DOHH2 (cell line): ENCODE results near the gene NKD1.

ENCODE experiments used
- CTCF ChIP-seq: fragments of 200-600 bp; sonication (generic); IDR thresholded peaks from one replicate; pipeline ENCODE4 v1.5.1; 2014; ENCODE audit warnings: antibody characterized with exemption, mild to moderate bottlenecking, low read depth, low read length; ENCODE audit not compliant: poor library complexity, severe bottlenecking
- EZH2phosphoT487 ChIP-seq: fragments of 200-600 bp; sonication (generic); IDR thresholded peaks from 2 replicates; pipeline ENCODE4 v1.6.1; 2017; ENCODE audit warnings: borderline replicate concordance, mild to moderate bottlenecking, antibody characterized with exemption, low read length, moderate library complexity, mixed read lengths

- no peak for TF ChIP-seq CTCF
- TF ChIP-seq EZH2phosphoT487: no peak
These were observed 5.0 kb downstream of the NKD1 start for GRCh38 chr16:50553182-50553710.
